ENCODE measurements around the gene RPS6KB2. TPM values are rescaled to one million over a fixed set of nuclear protein-coding genes. Genes with fewer than 3 reads are reported as not detected.
A peak's percentile ranks its signal among the peaks of the same experiment; 100 is the strongest.

The RPS6KB2 gene
- total and polyA plus RNA-seq, 10 of the 15 experiments (the other 5 are each of a cell fraction or from before 2014, with no cell fraction given): 0.39 to 101 (median 58.4) TPM

- in situ Hi-C loops (cut with MboI): no loop called here
- peak; percentile 46; the same call in 1 of the 2 replicates for TF ChIP-seq POLR2A (IDR thresholded peaks at IDR 0.05; ENCODE audit: low read depth, low read length)
- TF ChIP-seq NFIC (IDR thresholded peaks at IDR 0.05; ENCODE audit: low read depth, low read length): no peak
- TF ChIP-seq NFXL1 (IDR thresholded peaks at IDR 0.05; ENCODE audit: borderline replicate concordance): no peak
- TF ChIP-seq CEBPB (IDR thresholded peaks at IDR 0.05; ENCODE audit: borderline replicate concordance in 1 of 2, low read depth in 2 of 2, low read length in 2 of 2): no peak
- Histone ChIP-seq H3K9me3 (replicated peaks; ENCODE audit: control insufficient read depth, insufficient read depth, low read length) (no peaks in the 10 kb centered on the region), H3K4me1 (ENCODE audit: control insufficient read depth, insufficient read depth, low read length) (peaks cover 19% of the 10 kb centered on the region), H3K79me2 (ENCODE audit: control insufficient read depth, insufficient read depth, low read length) (no peaks in the 10 kb centered on the region), H3K4me2 (ENCODE audit: control insufficient read depth, insufficient read depth) (no peak overlapping the region), H4K20me1 (ENCODE audit: control insufficient read depth, insufficient read depth) (no peaks in the 10 kb centered on the region), H3K27ac (ENCODE audit: control insufficient read depth, insufficient read depth) (no peak overlapping the region), H3K36me3 (ENCODE audit: control insufficient read depth in 2 of 2, insufficient read depth in 2 of 2, low read length in 1 of 2) (no peaks in the 10 kb centered on the region), H3K4me3 (no peak overlapping the region), H2AFZ (ENCODE audit: control insufficient read depth, low read depth, low read length) (no peak overlapping the region), H3K9ac (ENCODE audit: control insufficient read depth, insufficient read depth, low read length) (no peak overlapping the region), H3K27me3 (replicated peaks in 1 of 2; ENCODE audit: control insufficient read depth in 2 of 2, insufficient read depth in 2 of 2, low read length in 1 of 2) (no peaks in the 10 kb centered on the region)
- intact Hi-C loops (cut with micrococcal nuclease; ENCODE audit: unreplicated experiment): no loop called here
- 74% methylated on average over 25 of the region's 25 CpGs for WGBS (ENCODE audit: insufficient coverage, insufficient replicate concordance, low lambda C conversion rate, missing lambda C conversion rate)
- CTCF ChIA-PET: interaction anchor here (0.8 to 1.5 kb wide), 2 partner anchors 12 to 43 kb away, joined by 3 to 4 read pairs; no protein-coding TSS in a partner anchor
- POLR2A ChIA-PET: interaction anchor here (1.2 kb wide), 1 partner anchor 12 kb away, joined by 4 read pairs; the partner anchor contains the start of gene TMEM134
- ATAC-seq (no peak), DNase-seq (ENCODE audit: low read depth, low spot score) (no peak), FAIRE-seq (no peak)
- BruUV-seq (replicated peaks): no TSS peak
- SMC1A ChIA-PET (ENCODE audit: uncharacterized antibody, unreplicated experiment): no interaction called here
- RAD21 ChIA-PET (ENCODE audit: unreplicated experiment): no interaction called here
Observed at GRCh38 chr11:67456068-67456705, 27.9 kb downstream of the RPS6KB2 start.

- H2AFZ ChIP-seq (ENCODE audit: control insufficient read depth, low read depth, low read length): no peak overlapping the region
- H3K9ac ChIP-seq (ENCODE audit: control insufficient read depth, insufficient read depth, low read length): no peak overlapping the region
- H3K4me1 ChIP-seq (ENCODE audit: control insufficient read depth, insufficient read depth, low read length): peaks cover 19% of the 10 kb centered on the region
- no peaks in the 10 kb centered on the region for H4K20me1 ChIP-seq (ENCODE audit: control insufficient read depth, insufficient read depth)
- ChIA-PET POLR2A (interaction anchor here (1.3 kb wide), 1 partner anchor 10 kb away, joined by 3 read pairs; no protein-coding TSS in a partner anchor), SMC1A (ENCODE audit: uncharacterized antibody, unreplicated experiment) (interaction anchor here (2.2 kb wide), 1 partner anchor 11 kb away, joined by 7 read pairs; no protein-coding TSS in a partner anchor), RAD21 (ENCODE audit: unreplicated experiment) (no interaction called here), CTCF (interaction anchor here (1.5 kb wide), 1 partner anchor 11 kb away, joined by 4 read pairs; no protein-coding TSS in a partner anchor)
- H3K36me3 ChIP-seq (ENCODE audit: control insufficient read depth in 2 of 2, insufficient read depth in 2 of 2, low read length in 1 of 2): no peaks in the 10 kb centered on the region
- no peak overlapping the region for H3K4me2 ChIP-seq (ENCODE audit: control insufficient read depth, insufficient read depth)
- FAIRE-seq (no peak), DNase-seq (ENCODE audit: low read depth, low spot score) (no peak), ATAC-seq (no peak)
- H3K27me3 ChIP-seq (replicated peaks in 1 of 2; ENCODE audit: control insufficient read depth in 2 of 2, insufficient read depth in 2 of 2, low read length in 1 of 2): no peaks in the 10 kb centered on the region
- H3K79me2 ChIP-seq (ENCODE audit: control insufficient read depth, insufficient read depth, low read length): no peaks in the 10 kb centered on the region
- no peak overlapping the region for H3K4me3 ChIP-seq
- intact Hi-C loops (cut with micrococcal nuclease; ENCODE audit: unreplicated experiment): no loop called here
- no peaks in the 10 kb centered on the region for H3K9me3 ChIP-seq (replicated peaks; ENCODE audit: control insufficient read depth, insufficient read depth, low read length)
- in situ Hi-C loops (cut with MboI): no loop called here
- BruUV-seq (replicated peaks): no TSS peak
- no peak overlapping the region for H3K27ac ChIP-seq (ENCODE audit: control insufficient read depth, insufficient read depth)
- 83% methylated on average over 11 of the region's 12 CpGs for WGBS (ENCODE audit: insufficient coverage, insufficient replicate concordance, low lambda C conversion rate, missing lambda C conversion rate)
- TF ChIP-seq ATF7 (IDR thresholded peaks at IDR 0.05; ENCODE audit: low read depth): no peak
- TF ChIP-seq SMC3 (IDR thresholded peaks at IDR 0.05; ENCODE audit: borderline replicate concordance, low read length): no peak
- no peak for TF ChIP-seq BMI1 (IDR thresholded peaks at IDR 0.05; ENCODE audit: borderline replicate concordance)
- no peak for TF ChIP-seq GATAD2B (conservative IDR thresholded peaks at IDR 0.05; ENCODE audit: low read depth)
- TF ChIP-seq EGR1 (IDR thresholded peaks at IDR 0.05; ENCODE audit: borderline replicate concordance in 1 of 2, low read depth in 2 of 2, low read length in 2 of 2): no peak
- no peak for TF ChIP-seq E2F4 (IDR thresholded peaks at IDR 0.05; ENCODE audit: low read depth, low read length)
- TF ChIP-seq ZNF687 (IDR thresholded peaks at IDR 0.05): no peak
- no peak for TF ChIP-seq ZNF384 (IDR thresholded peaks at IDR 0.05; ENCODE audit: borderline replicate concordance, low read depth, low read length)
Observed at GRCh38 chr11:67457453-67457852, 29.2 kb downstream of the RPS6KB2 start.
